ENCODE results near the gene NAV2. TPM values are rescaled to one million over a fixed set of nuclear protein-coding genes. Genes with fewer than 3 reads are reported as not detected.

NAV2 gene
- total and polyA plus RNA-seq, 11 donors = 7.6 to 46.5 (median 20.2) TPM

DNA sequence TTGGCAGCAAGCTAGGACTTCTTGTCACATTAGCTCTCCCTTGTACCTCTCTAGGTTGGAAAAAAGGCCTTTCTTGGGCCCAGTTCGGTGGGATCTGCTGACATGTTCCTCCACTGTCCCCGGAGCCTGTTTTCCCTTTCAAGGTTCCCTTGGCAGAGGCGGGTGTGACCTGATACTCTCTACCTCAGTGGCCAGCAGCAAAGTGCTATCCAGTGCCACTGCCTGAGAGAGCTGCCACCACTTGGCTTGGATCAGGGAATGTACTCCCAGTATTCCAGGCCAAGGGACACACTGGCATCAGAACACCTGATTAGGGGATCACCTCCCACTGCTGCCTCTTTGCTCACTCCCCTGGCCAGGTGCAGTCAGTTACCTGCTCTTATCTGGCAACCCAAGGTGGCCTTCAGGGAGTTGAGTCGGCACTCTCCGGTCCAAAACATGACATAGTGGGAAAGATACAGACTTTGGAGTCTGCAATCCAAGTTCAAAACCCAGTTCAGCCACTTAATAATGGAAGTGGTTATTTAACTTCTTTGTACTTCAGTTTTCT is 17.8 kb upstream of the NAV2 start:
- Histone ChIP-seq H3K27me3 (no peaks in the 10 kb centered on the region), H3K27ac (peak overlapping the region in 6 of 12 donors; percentile 3 to 78 (median 52)), H3K36me3 (no peaks in the 10 kb centered on the region), H3K4me3 (no peak overlapping the region), H3K4me1 (peaks cover 0 to 60% (median 25%) of the 10 kb centered on the region in 12 donors), H3K9me3 (no peaks in the 10 kb centered on the region)
- intact Hi-C loops (cut with DNase I) = no loop called here
- peak in 4 of 5 donors; percentile 30 to 63 (median 38) for DNase-seq
- ATAC-seq = peak in 3 of 4 donors; percentile 21 to 41 (median 41)
- WGBS, 4 donors = 57 to 71% (median 68%) methylated on average over 5 of the region's 5 CpGs
- TF ChIP-seq, protein P1, sequence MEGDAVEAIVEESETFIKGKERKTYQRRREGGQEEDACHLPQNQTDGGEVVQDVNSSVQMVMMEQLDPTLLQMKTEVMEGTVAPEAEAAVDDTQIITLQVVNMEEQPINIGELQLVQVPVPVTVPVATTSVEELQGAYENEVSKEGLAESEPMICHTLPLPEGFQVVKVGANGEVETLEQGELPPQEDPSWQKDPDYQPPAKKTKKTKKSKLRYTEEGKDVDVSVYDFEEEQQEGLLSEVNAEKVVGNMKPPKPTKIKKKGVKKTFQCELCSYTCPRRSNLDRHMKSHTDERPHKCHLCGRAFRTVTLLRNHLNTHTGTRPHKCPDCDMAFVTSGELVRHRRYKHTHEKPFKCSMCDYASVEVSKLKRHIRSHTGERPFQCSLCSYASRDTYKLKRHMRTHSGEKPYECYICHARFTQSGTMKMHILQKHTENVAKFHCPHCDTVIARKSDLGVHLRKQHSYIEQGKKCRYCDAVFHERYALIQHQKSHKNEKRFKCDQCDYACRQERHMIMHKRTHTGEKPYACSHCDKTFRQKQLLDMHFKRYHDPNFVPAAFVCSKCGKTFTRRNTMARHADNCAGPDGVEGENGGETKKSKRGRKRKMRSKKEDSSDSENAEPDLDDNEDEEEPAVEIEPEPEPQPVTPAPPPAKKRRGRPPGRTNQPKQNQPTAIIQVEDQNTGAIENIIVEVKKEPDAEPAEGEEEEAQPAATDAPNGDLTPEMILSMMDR (IDR thresholded peaks at IDR 0.05) = no peak

- ATAC-seq (peak in 3 of 4 donors; percentile 11 to 21 (median 16)), DNase-seq (no peak)
- TF ChIP-seq POLR2A (IDR thresholded peaks at IDR 0.05) = no peak
- TF ChIP-seq, protein P1 (IDR thresholded peaks at IDR 0.05) = no peak
- WGBS, 4 donors = 15 to 24% (median 21%) methylated on average over 3 of the region's 3 CpGs
- Histone ChIP-seq H3K36me3 (no peaks in the 10 kb centered on the region), H3K4me1 (peaks cover 0 to 53% (median 25%) of the 10 kb centered on the region in 12 donors), H3K27me3 (no peaks in the 10 kb centered on the region), H3K27ac (peak overlapping the region in 11 of 12 donors; percentile 40 to 78 (median 62)), H3K4me3 (no peak overlapping the region), H3K9me3 (no peaks in the 10 kb centered on the region)
- intact Hi-C loops (cut with DNase I) = no loop called here
Measured at GRCh38 chr11:19696073-19696472, 16.6 kb upstream of the NAV2 start.

DNA sequence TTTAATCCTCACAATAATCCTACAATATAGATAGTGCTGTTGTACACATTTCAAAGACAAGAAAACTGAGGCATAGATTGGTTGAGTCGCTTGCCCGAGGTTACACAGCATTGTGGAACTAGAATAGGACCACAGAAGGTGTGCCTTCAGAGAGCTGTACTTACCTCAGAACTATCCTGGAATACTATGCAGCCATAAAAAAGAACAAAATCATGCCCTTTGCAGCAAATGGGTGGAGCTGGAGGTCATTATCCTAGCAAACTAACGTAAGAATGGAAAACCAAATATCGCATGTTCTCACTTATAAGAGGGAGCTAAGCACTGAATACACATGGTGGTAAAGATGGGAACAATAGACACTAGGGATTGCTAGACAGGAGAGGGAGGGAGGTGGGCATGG is 15.7 kb upstream of the NAV2 start:
- ATAC-seq (no peak), DNase-seq (no peak)
- peak overlapping the region in 7 of 12 donors; percentile 22 to 78 (median 68) for H3K27ac ChIP-seq
- no peaks in the 10 kb centered on the region for H3K27me3 ChIP-seq
- no peaks in the 10 kb centered on the region for H3K9me3 ChIP-seq
- H3K36me3 ChIP-seq = no peaks in the 10 kb centered on the region
- peaks cover 0 to 50% (median 25%) of the 10 kb centered on the region in 12 donors for H3K4me1 ChIP-seq
- no peak for TF ChIP-seq POLR2A (IDR thresholded peaks at IDR 0.05)
- TF ChIP-seq, protein P1 (IDR thresholded peaks at IDR 0.05) = no peak
- WGBS, 4 donors = 74 to 99% (median 98%) methylated on average over 4 of the region's 4 CpGs
- intact Hi-C loops (cut with DNase I) = no loop called here
- no peak overlapping the region for H3K4me3 ChIP-seq

DNA sequence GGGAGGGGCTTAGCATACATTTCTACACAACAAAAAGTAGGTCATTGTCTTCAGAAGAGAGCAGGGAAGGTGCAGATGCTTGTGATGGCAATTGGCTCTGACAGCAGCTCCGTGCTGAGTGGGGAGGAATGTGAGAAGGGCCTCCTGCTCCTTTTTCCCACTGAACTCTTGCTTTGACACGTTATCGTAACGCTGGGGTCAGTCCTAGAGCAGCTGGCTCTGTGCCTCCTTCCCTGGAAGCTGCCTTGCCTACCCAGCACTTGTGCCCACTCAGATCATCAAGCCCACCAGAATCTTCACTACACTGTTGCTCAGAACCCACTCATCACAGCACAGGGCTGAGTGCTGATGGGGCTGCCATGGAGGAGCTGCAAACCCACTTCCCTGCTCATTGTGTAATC is 14.9 kb upstream of the NAV2 start:
- no peak for DNase-seq
- H3K4me1 ChIP-seq = peaks cover 0 to 52% (median 25%) of the 10 kb centered on the region in 12 donors
- intact Hi-C loops (cut with DNase I) = no loop called here
- TF ChIP-seq, protein P1 (IDR thresholded peaks at IDR 0.05) = no peak
- no peak for TF ChIP-seq POLR2A (IDR thresholded peaks at IDR 0.05)
- H3K4me3 ChIP-seq = no peak overlapping the region
- H3K36me3 ChIP-seq = no peaks in the 10 kb centered on the region
- H3K9me3 ChIP-seq = no peaks in the 10 kb centered on the region
- peak in 1 of 4 donors; percentile 8 for ATAC-seq
- H3K27ac ChIP-seq = peak overlapping the region in 11 of 12 donors; percentile 8 to 79 (median 69)
- WGBS, 4 donors = 37 to 43% (median 39%) methylated on average over 4 of the region's 4 CpGs
- H3K27me3 ChIP-seq = no peaks in the 10 kb centered on the region
